Gastroesophageal sphincter (tissue), 3 donors: ENCODE data around the gene TNFSF10.

Experiments
- POLR2A ChIP-seq, 2 donors: fragments of 450-650 bp; IDR thresholded peaks; one replicate each; pipeline ENCODE4 v1.6.1; 2017; ENCODE audit warnings: antibody characterized with exemption in 2 of 2, mild to moderate bottlenecking in 2 of 2, moderate library complexity in 1 of 2
- TF ChIP-seq, protein P1 (sequence below), 4 experiments: fragments of 200-600 bp in 2 of 4; fragments of 450-650 bp in 2 of 4; sonication (generic) in 1 of 4; IDR thresholded peaks; one replicate each; pipeline ENCODE4 v1.5.1; 2017 to 2019; ENCODE audit warnings: antibody characterized with exemption in 4 of 4, mild to moderate bottlenecking in 2 of 4, moderate library complexity in 2 of 4

DNA sequence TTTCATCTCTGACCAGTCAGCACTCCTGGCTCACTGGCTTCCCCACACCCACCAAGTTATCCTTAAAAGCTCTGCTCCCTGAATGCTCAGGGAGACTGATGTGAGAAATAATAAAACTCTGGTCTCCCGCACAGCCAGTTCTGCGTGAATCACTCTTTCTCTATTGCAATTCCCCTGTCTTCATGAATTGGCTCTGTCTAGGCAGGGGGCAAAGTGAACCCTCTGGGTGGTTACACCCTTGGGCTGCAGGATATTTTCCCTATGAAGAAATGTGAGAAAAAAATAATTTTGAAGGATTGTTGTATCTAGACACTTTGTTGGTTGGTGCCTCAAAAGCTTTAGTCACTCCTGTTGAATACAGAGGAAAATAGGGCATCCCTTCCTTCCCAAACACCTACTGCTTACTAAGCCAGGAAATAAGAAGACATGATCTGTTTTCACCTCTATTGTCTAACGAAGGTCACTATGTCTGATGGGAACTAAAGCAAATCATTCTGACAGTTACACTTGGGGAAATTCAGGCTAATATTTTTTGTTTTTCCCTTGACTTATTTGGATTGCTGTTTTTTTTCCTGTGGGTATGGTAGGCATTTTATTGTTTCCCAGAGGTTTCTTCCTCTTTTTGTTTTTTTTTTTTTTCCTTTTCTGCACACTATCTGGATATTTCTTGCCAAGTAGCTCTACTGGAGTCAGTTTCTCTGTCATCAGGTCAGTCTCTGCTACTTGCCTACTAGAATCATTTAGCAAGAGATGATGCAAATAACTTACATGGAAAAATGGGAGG lies 15.3 kb upstream of the TNFSF10 start:
- TF ChIP-seq, protein P1, sequence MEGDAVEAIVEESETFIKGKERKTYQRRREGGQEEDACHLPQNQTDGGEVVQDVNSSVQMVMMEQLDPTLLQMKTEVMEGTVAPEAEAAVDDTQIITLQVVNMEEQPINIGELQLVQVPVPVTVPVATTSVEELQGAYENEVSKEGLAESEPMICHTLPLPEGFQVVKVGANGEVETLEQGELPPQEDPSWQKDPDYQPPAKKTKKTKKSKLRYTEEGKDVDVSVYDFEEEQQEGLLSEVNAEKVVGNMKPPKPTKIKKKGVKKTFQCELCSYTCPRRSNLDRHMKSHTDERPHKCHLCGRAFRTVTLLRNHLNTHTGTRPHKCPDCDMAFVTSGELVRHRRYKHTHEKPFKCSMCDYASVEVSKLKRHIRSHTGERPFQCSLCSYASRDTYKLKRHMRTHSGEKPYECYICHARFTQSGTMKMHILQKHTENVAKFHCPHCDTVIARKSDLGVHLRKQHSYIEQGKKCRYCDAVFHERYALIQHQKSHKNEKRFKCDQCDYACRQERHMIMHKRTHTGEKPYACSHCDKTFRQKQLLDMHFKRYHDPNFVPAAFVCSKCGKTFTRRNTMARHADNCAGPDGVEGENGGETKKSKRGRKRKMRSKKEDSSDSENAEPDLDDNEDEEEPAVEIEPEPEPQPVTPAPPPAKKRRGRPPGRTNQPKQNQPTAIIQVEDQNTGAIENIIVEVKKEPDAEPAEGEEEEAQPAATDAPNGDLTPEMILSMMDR (IDR thresholded peaks at IDR 0.05): no peak
- no peak for TF ChIP-seq POLR2A (IDR thresholded peaks at IDR 0.05)
